GM23248 (cell line): ENCODE results near the gene CADPS2.

Experiments used
- EZH2 ChIP-seq: fragments of 200-600 bp; sonication (generic); IDR thresholded peaks from 2 replicates; pipeline ENCODE4 v1.6.1; 2018; ENCODE audit warnings: antibody characterized with exemption, mild to moderate bottlenecking; ENCODE audit not compliant: insufficient read depth, poor library complexity, severe bottlenecking
- EZH2phosphoT487 ChIP-seq: fragments of 200-600 bp; sonication (generic); IDR thresholded peaks from 2 replicates; pipeline ENCODE4 v1.6.1; 2018; ENCODE audit warnings: antibody characterized with exemption, moderate library complexity, mild to moderate bottlenecking, low read depth; ENCODE audit not compliant: insufficient read depth

DNA sequence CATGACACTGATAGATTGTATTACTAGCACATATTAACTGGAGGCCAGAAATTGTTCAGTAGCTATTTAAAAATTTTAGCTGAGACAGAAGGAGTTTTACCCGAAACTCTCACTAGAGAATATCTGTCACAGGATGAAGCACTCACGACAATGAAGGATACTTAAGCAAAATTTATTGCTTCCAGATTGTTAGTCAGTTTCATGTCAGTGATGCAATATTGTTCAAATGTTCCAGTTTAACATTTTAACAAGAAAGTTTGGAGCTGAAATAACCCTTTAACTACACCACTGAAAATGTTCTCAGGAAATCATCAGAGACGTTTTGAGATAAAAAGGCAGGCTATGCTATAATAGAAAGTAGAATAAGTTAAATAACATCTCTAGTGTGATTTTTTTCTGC, 15.0 kb upstream of the CADPS2 start:
- TF ChIP-seq EZH2 (no peak), EZH2phosphoT487 (no peak)
